HCT116 (cell line): ENCODE measurements around the gene MCTP2. TPM values are rescaled to one million over a fixed set of nuclear protein-coding genes. Genes with fewer than 3 reads are reported as not detected.

Experiments
- ATAC-seq: fragments of 200-7000 bp; cut with Tn5 transposase; 2 replicates; pipeline ENCODE4 v1.9.1; 2020; ENCODE audit warnings: mild to moderate bottlenecking, moderate library complexity
- BruUV-seq: library from RNA; stranded (reverse); fragments of 400-500 nt; replicated peaks from 2 replicates; lab custom pipeline; 2021; lab: Mats Ljungman, UMichigan
- CTCF ChIA-PET: fragments of 300-600 bp; sonication (Branson Sonifier 250); formaldehyde crosslinking; loops from one replicate; lab custom pipeline; 2021; ENCODE audit warnings: antibody characterized with exemption; lab: Charles Lee
- POLR2A ChIA-PET: fragments of 300-600, 350-600 bp; sonication (Branson Sonifier 250); formaldehyde crosslinking; loops from one replicate; lab custom pipeline; 2021; ENCODE audit warnings: antibody characterized with exemption; lab: Charles Lee
- RAD21 ChIA-PET, 2 experiments: fragments of 300-600 bp; sonication (Branson Sonifier 250); formaldehyde crosslinking; loops; one replicate each; lab custom pipeline; 2023; ENCODE audit warnings: low total read pairs in 2 of 2; ENCODE audit not compliant: uncharacterized antibody in 2 of 2, unreplicated experiment in 2 of 2, low non-redundant PET in 1 of 2; lab: Charles Lee
- DNase-seq: peaks from one replicate; pipeline ENCODE4 v3.0.0-alpha.2; 2010; ENCODE audit warnings: low read depth, low spot score
- H2AFZ ChIP-seq: fragments of 200-600 bp; shearing (Covaris generic), sonication (generic); 2 replicates; pipeline ENCODE4 v1.6.1; 2017; ENCODE audit warnings: low read depth, mixed run types, mixed read lengths, antibody characterized with exemption, low read length; ENCODE audit not compliant: poor library complexity, severe bottlenecking
- H3K27ac ChIP-seq: 2 replicates; pipeline ENCODE4 v1.5.1; 2012; ENCODE audit warnings: low read depth, low read length
- H3K27me3 ChIP-seq: fragments of 200-600 bp; sonication (generic); 2 replicates; pipeline ENCODE4 v1.6.1; 2016; ENCODE audit warnings: mixed run types, low read length, mixed read lengths; ENCODE audit not compliant: insufficient read depth
- H3K36me3 ChIP-seq, 2 experiments: fragments of 200-500 bp in 1 of 2; fragments of 200-600 bp in 1 of 2; sonication (Bioruptor generic) in 1 of 2; sonication (generic) in 1 of 2; 2 replicates each; pipeline versions ENCODE4 v1.5.1 to v1.6.1; 2014 to 2016; ENCODE audit warnings: low read length in 2 of 2, inconsistent platforms in 1 of 2, mixed read lengths in 1 of 2, mixed run types in 1 of 2; ENCODE audit not compliant: insufficient read depth in 2 of 2, control insufficient read depth in 1 of 2
- H3K4me1 ChIP-seq, 2 experiments: fragments of 200-600 bp in 1 of 2; sonication (generic) in 1 of 2; 2 replicates each; pipeline versions ENCODE4 v1.5.1 to v1.6.1; 2012 to 2017; ENCODE audit warnings: low read length in 2 of 2, inconsistent platforms in 1 of 2, mild to moderate bottlenecking in 1 of 2, mixed read lengths in 1 of 2, mixed run types in 1 of 2, moderate library complexity in 1 of 2; ENCODE audit not compliant: insufficient read depth in 2 of 2, control insufficient read depth in 1 of 2
- H3K4me2 ChIP-seq: fragments of 200-600 bp; sonication (generic); 2 replicates; pipeline ENCODE4 v1.6.1; 2017; ENCODE audit warnings: mixed run types, low read length, mixed read lengths
- H3K4me3 ChIP-seq, 2 experiments: fragments of 200-600 bp in 1 of 2; sonication (generic) in 1 of 2; replicated peaks in 1 of 2; 2 replicates each; pipeline ENCODE4 v1.5.1; 2011 to 2016; ENCODE audit warnings: low read length in 2 of 2, control low read depth in 1 of 2, low read depth in 1 of 2, mild to moderate bottlenecking in 1 of 2, mixed read lengths in 1 of 2, mixed run types in 1 of 2
- H3K79me2 ChIP-seq: fragments of 200-600 bp; sonication (generic); 2 replicates; pipeline ENCODE4 v1.6.1; 2017; ENCODE audit warnings: mild to moderate bottlenecking, mixed run types, low read length, moderate library complexity, mixed read lengths; ENCODE audit not compliant: insufficient read depth
- H3K9ac ChIP-seq: fragments of 200-600 bp; sonication (generic); 2 replicates; pipeline ENCODE4 v1.6.1; 2016; ENCODE audit warnings: low read length, mixed read lengths
- H3K9me2 ChIP-seq: fragments of 200-600 bp; sonication (generic), shearing (Covaris generic); 2 replicates; pipeline ENCODE4 v1.6.1; 2017; ENCODE audit warnings: mixed run types, mild to moderate bottlenecking, moderate library complexity; ENCODE audit not compliant: insufficient read depth
- H3K9me3 ChIP-seq, 2 experiments: fragments of 200-500 bp in 1 of 2; fragments of 200-600 bp in 1 of 2; sonication (Bioruptor generic) in 1 of 2; sonication (generic) in 1 of 2; 2 replicates each; pipeline ENCODE4 v1.6.1; 2014 to 2017; ENCODE audit warnings: low read length in 2 of 2, mixed read lengths in 2 of 2, inconsistent platforms in 1 of 2, low read depth in 1 of 2, mild to moderate bottlenecking in 1 of 2, mixed run types in 1 of 2, moderate library complexity in 1 of 2; ENCODE audit not compliant: control insufficient read depth in 1 of 2, insufficient read depth in 1 of 2
- H4K20me1 ChIP-seq: fragments of 200-600 bp; sonication (generic), shearing (Covaris generic); 2 replicates; pipeline ENCODE4 v1.6.1; 2017; ENCODE audit warnings: mixed run types, mild to moderate bottlenecking, moderate library complexity; ENCODE audit not compliant: insufficient read depth
- CBX3 ChIP-seq: IDR thresholded peaks from 2 replicates; pipeline ENCODE4 v1.6.1; 2012; ENCODE audit warnings: low read depth
- CEBPB ChIP-seq: IDR thresholded peaks from 2 replicates; pipeline ENCODE4 v1.6.1; 2012; ENCODE audit warnings: low read depth
- EGR1 ChIP-seq: IDR thresholded peaks from 2 replicates; pipeline ENCODE4 v1.6.1; 2012; ENCODE audit warnings: low read depth
- ELF1 ChIP-seq: IDR thresholded peaks from 2 replicates; pipeline ENCODE4 v1.6.1; 2012; ENCODE audit warnings: low read depth, borderline replicate concordance
- EZH2 ChIP-seq: fragments of 200-600 bp; sonication (generic); IDR thresholded peaks from 2 replicates; pipeline ENCODE4 v1.6.1; 2017; ENCODE audit warnings: antibody characterized with exemption, mixed run types
- EZH2phosphoT487 ChIP-seq: fragments of 200-600 bp; IDR thresholded peaks from 2 replicates; pipeline ENCODE4 v1.6.1; 2018; ENCODE audit warnings: antibody characterized with exemption, borderline replicate concordance
- JUND ChIP-seq: IDR thresholded peaks from 2 replicates; pipeline ENCODE4 v1.6.1; 2012
- POLR2A ChIP-seq: IDR thresholded peaks from 2 replicates; pipeline ENCODE4 v1.7.0; 2011; ENCODE audit warnings: borderline replicate concordance; ENCODE audit not compliant: insufficient read depth, insufficient read length; ENCODE audit errors: extremely low read depth
- POLR2AphosphoS5 ChIP-seq: IDR thresholded peaks from 2 replicates; pipeline ENCODE4 v1.6.1; 2011; ENCODE audit warnings: mild to moderate bottlenecking, low read depth, low read length, moderate library complexity
- RAD21 ChIP-seq: IDR thresholded peaks from 2 replicates; pipeline ENCODE4 v1.6.1; 2012; ENCODE audit warnings: low read depth, mild to moderate bottlenecking
- SIN3A ChIP-seq: IDR thresholded peaks from 2 replicates; pipeline ENCODE4 v1.6.1; 2012; ENCODE audit warnings: low read depth
- SP1 ChIP-seq: IDR thresholded peaks from 2 replicates; pipeline ENCODE4 v1.6.1; 2012; ENCODE audit warnings: low read depth
- SRF ChIP-seq: IDR thresholded peaks from 2 replicates; pipeline ENCODE4 v1.6.1; 2012; ENCODE audit warnings: low read depth
- TCF7L2 ChIP-seq: IDR thresholded peaks from 2 replicates; pipeline ENCODE4 v1.7.0; 2011; ENCODE audit warnings: borderline replicate concordance, inconsistent platforms; ENCODE audit not compliant: insufficient read depth, insufficient read length; ENCODE audit errors: extremely low read depth
- ZFX ChIP-seq: fragments of 450-650 bp; IDR thresholded peaks from 2 replicates; pipeline ENCODE4 v1.6.1; 2017
- ZNF274 ChIP-seq: fragments of 200-500 bp; sonication (Bioruptor generic); IDR thresholded peaks from 2 replicates; pipeline ENCODE4 v1.6.1; 2014; ENCODE audit warnings: mild to moderate bottlenecking, low read depth, low read length, inconsistent platforms
- intact Hi-C: fragments of 100-400 bp; cut with micrococcal nuclease; formaldehyde crosslinking; loops from 2 replicates; pipeline ENCODE4 v1.10.0; 2022
- total RNA-seq: library from RNA; stranded (reverse); gene quantifications from one replicate; pipeline ENCODE4 v1.2.1, GENCODE V29; 2021; ENCODE audit not compliant: unreplicated experiment
- TF ChIP-seq, protein P1 (sequence below), 3 experiments: fragments of 200-600 bp in 1 of 3; sonication (generic) in 1 of 3; IDR thresholded peaks in 2 of 3; conservative IDR thresholded peaks in 1 of 3; 2 replicates each; pipeline ENCODE4 v1.5.1; 2012 to 2017; ENCODE audit warnings: low read depth in 2 of 3, low read length in 2 of 3, antibody characterized with exemption in 1 of 3, borderline replicate concordance in 1 of 3, control low read depth in 1 of 3, mild to moderate bottlenecking in 1 of 3, mixed read lengths in 1 of 3, mixed run types in 1 of 3, moderate library complexity in 1 of 3; ENCODE audit not compliant: insufficient read depth in 1 of 3
- TF ChIP-seq, protein P2 (sequence below): IDR thresholded peaks from 2 replicates; pipeline ENCODE4 v1.6.1; 2012
- TF ChIP-seq, protein P3 (sequence below): IDR thresholded peaks from 2 replicates; pipeline ENCODE4 v1.6.1; 2011; ENCODE audit warnings: mild to moderate bottlenecking, low read length, moderate library complexity; ENCODE audit not compliant: insufficient replicate concordance; ENCODE audit errors: extremely low read depth

MCTP2 gene
- total RNA-seq, 1 experiment from 2014 or later, result 12.9 TPM

GRCh38 chr15:94297558-94297957, 66.2 kb downstream of the MCTP2 start (continued):
- TF ChIP-seq, protein P1, sequence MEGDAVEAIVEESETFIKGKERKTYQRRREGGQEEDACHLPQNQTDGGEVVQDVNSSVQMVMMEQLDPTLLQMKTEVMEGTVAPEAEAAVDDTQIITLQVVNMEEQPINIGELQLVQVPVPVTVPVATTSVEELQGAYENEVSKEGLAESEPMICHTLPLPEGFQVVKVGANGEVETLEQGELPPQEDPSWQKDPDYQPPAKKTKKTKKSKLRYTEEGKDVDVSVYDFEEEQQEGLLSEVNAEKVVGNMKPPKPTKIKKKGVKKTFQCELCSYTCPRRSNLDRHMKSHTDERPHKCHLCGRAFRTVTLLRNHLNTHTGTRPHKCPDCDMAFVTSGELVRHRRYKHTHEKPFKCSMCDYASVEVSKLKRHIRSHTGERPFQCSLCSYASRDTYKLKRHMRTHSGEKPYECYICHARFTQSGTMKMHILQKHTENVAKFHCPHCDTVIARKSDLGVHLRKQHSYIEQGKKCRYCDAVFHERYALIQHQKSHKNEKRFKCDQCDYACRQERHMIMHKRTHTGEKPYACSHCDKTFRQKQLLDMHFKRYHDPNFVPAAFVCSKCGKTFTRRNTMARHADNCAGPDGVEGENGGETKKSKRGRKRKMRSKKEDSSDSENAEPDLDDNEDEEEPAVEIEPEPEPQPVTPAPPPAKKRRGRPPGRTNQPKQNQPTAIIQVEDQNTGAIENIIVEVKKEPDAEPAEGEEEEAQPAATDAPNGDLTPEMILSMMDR (IDR thresholded peaks at IDR 0.05 in 2 of 3, conservative IDR thresholded peaks at IDR 0.05 in 1 of 3; ENCODE audit: borderline replicate concordance in 1 of 3, insufficient read depth in 1 of 3, low read depth in 2 of 3, low read length in 2 of 3), result no peak
- no peak for TF ChIP-seq SP1
- no peak for TF ChIP-seq EZH2
- no peak for TF ChIP-seq CEBPB
- TF ChIP-seq ELF1, result no peak
- no peak for TF ChIP-seq RAD21
- TF ChIP-seq, all 23 proteins: peak for 0

- no TSS peak for BruUV-seq
- intact Hi-C loops, result no loop called here
- no peaks in the 10 kb centered on the region for H3K27me3 ChIP-seq
- no peaks in the 10 kb centered on the region for H3K79me2 ChIP-seq
- no peak for DNase-seq
- H3K36me3 ChIP-seq, result no peaks in the 10 kb centered on the region
- H2AFZ ChIP-seq, result no peak overlapping the region
- no peak overlapping the region for H3K4me3 ChIP-seq
- H3K9ac ChIP-seq, result no peak overlapping the region
- RAD21 ChIA-PET, result no interaction called here
- H3K27ac ChIP-seq, result no peak overlapping the region
- ATAC-seq, result no peak
- no peak overlapping the region for H3K4me2 ChIP-seq
- H3K4me1 ChIP-seq, result no peaks in the 10 kb centered on the region
- no peaks in the 10 kb centered on the region for H4K20me1 ChIP-seq
- H3K9me2 ChIP-seq, result no peaks in the 10 kb centered on the region
- CTCF ChIA-PET, result no interaction called here
- POLR2A ChIA-PET, result no interaction called here
- no peaks in the 10 kb centered on the region for H3K9me3 ChIP-seq
- TF ChIP-seq TCF7L2, result no peak
- no peak for TF ChIP-seq SP1
- no peak for TF ChIP-seq EGR1
- no peak for TF ChIP-seq RAD21
- TF ChIP-seq POLR2A, result no peak
- no peak for TF ChIP-seq EZH2
- no peak for TF ChIP-seq JUND
- TF ChIP-seq, protein P2, sequence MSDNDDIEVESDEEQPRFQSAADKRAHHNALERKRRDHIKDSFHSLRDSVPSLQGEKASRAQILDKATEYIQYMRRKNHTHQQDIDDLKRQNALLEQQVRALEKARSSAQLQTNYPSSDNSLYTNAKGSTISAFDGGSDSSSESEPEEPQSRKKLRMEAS, result no peak
- no peak for TF ChIP-seq POLR2AphosphoS5
- no peak for TF ChIP-seq ZFX
- TF ChIP-seq EZH2phosphoT487, result no peak
- TF ChIP-seq ZNF274, result no peak
- TF ChIP-seq, protein P1 (IDR thresholded peaks at IDR 0.05 in 2 of 3, conservative IDR thresholded peaks at IDR 0.05 in 1 of 3; ENCODE audit: borderline replicate concordance in 1 of 3, insufficient read depth in 1 of 3, low read depth in 2 of 3, low read length in 2 of 3), result no peak
- no peak for TF ChIP-seq SIN3A
- no peak for TF ChIP-seq SRF
- no peak for TF ChIP-seq CBX3
- no peak for TF ChIP-seq ELF1
- TF ChIP-seq, protein P3, sequence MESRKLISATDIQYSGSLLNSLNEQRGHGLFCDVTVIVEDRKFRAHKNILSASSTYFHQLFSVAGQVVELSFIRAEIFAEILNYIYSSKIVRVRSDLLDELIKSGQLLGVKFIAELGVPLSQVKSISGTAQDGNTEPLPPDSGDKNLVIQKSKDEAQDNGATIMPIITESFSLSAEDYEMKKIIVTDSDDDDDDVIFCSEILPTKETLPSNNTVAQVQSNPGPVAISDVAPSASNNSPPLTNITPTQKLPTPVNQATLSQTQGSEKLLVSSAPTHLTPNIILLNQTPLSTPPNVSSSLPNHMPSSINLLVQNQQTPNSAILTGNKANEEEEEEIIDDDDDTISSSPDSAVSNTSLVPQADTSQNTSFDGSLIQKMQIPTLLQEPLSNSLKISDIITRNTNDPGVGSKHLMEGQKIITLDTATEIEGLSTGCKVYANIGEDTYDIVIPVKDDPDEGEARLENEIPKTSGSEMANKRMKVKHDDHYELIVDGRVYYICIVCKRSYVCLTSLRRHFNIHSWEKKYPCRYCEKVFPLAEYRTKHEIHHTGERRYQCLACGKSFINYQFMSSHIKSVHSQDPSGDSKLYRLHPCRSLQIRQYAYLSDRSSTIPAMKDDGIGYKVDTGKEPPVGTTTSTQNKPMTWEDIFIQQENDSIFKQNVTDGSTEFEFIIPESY, result no peak
Observed at GRCh38 chr15:94298364-94298763, 67.0 kb downstream of the MCTP2 start.
